ENCODE results near the gene MAIP1.

Gene MAIP1

DNA sequence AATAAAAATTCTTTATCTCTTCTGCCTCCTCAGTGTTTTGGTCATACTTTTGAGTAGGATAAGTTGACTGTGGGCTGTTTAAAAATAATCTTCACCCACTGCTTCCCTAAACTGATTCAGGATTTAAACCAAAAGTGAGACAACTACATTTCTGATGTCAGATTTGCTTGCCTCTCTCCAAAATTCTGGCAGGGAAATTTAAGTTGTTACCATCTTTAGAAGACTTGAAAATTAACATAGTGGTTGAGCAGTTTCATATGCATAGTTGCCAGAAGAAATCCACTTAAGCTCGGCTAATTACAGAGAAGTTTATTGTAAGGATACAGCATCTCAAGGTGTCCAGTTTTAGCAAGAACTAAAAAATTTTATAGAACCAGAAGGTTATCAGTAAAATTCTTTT lies 57.0 kb downstream of the MAIP1 start:
- no peaks in the 10 kb centered on the region for H3K27me3 ChIP-seq (ENCODE audit: low read depth)
- H3K9me3 ChIP-seq, result no peaks in the 10 kb centered on the region
- in situ Hi-C loops (cut with MboI; ENCODE audit: low sequenced_read_pairs), result no loop called here
- no peaks in the 10 kb centered on the region for H3K4me1 ChIP-seq
- DNase-seq (ENCODE audit: low spot score in 2 of 2), result no peak
- no peaks in the 10 kb centered on the region for H3K36me3 ChIP-seq (replicated peaks)
- no peak overlapping the region for H3K4me3 ChIP-seq

Data from HAP-1 (cell line).